ENCODE measurements around the gene TIAL1. TPM values are rescaled to one million over a fixed set of nuclear protein-coding genes. Genes with fewer than 3 reads are reported as not detected.

The TIAL1 gene
- total RNA-seq, 1 experiment from 2014 or later: 220 TPM

GRCh38 chr10:119538632-119539358 lies 58.0 kb downstream of the TIAL1 start (continued):
- 0 out of 2 replicates have a peak, but pooled peaks have one; percentile 17 for TF ChIP-seq RAD21 (IDR thresholded peaks at IDR 0.05; ENCODE audit: low read depth)

- Histone ChIP-seq H3K9ac (ENCODE audit: low read length) (no peak overlapping the region), H2AFZ (ENCODE audit: low read depth, low read length, poor library complexity, severe bottlenecking) (no peak overlapping the region), H3K4me3 (replicated peaks in 1 of 2; ENCODE audit: low read depth in 1 of 2, low read length in 2 of 2) (no peak overlapping the region), H3K4me1 (ENCODE audit: control insufficient read depth in 1 of 2, insufficient read depth in 2 of 2, low read length in 2 of 2) (peaks cover 13 to 31% of the 10 kb centered on the region in 2 experiments), H3K27me3 (ENCODE audit: insufficient read depth, low read length) (no peaks in the 10 kb centered on the region), H3K79me2 (ENCODE audit: insufficient read depth, low read length) (peaks cover 88% of the 10 kb centered on the region), H3K27ac (ENCODE audit: low read depth, low read length) (no peak overlapping the region), H3K9me2 (ENCODE audit: insufficient read depth) (no peaks in the 10 kb centered on the region), H3K36me3 (ENCODE audit: control insufficient read depth in 1 of 2, insufficient read depth in 2 of 2, low read length in 2 of 2) (peaks cover 0 to 4% of the 10 kb centered on the region in 2 experiments; a peak in 1 of 4 replicates), H3K9me3 (ENCODE audit: control insufficient read depth in 1 of 2, insufficient read depth in 1 of 2, low read depth in 1 of 2, low read length in 2 of 2) (no peaks in the 10 kb centered on the region), H4K20me1 (ENCODE audit: insufficient read depth) (no peaks in the 10 kb centered on the region), H3K4me2 (ENCODE audit: low read length) (no peak overlapping the region)
- DNase-seq (ENCODE audit: low read depth, low spot score) (no peak), ATAC-seq (no peak)
- no peak for TF ChIP-seq YY1 (IDR thresholded peaks at IDR 0.05; ENCODE audit: extremely low read depth, insufficient replicate concordance, low read depth, low read length)
- TF ChIP-seq POLR2A (IDR thresholded peaks at IDR 0.05; ENCODE audit: borderline replicate concordance, extremely low read depth, insufficient read depth, insufficient read length): no peak
- no peak for TF ChIP-seq ELF1 (IDR thresholded peaks at IDR 0.05; ENCODE audit: borderline replicate concordance, low read depth)
- TF ChIP-seq EZH2 (IDR thresholded peaks at IDR 0.05): no peak
- TF ChIP-seq RAD21 (IDR thresholded peaks at IDR 0.05; ENCODE audit: low read depth): no peak
- TF ChIP-seq SP1 (IDR thresholded peaks at IDR 0.05; ENCODE audit: low read depth): no peak
- intact Hi-C loops (cut with micrococcal nuclease): no loop called here
- ChIA-PET RAD21 (ENCODE audit: low non-redundant PET in 1 of 2, low total read pairs in 2 of 2, uncharacterized antibody in 2 of 2, unreplicated experiment in 2 of 2) (no interaction called here), CTCF (interaction anchor here (0.7 to 2.2 kb wide), 3 partner anchors 15 to 339 kb away, joined by 3 to 4 read pairs (median 3); partner anchors contain the start of gene GRK5), POLR2A (interaction anchor here (1.5 kb wide), 1 partner anchor 59 kb away, joined by 3 read pairs; the partner anchor contains the start of gene TIAL1)
- BruUV-seq (replicated peaks): no TSS peak
Measured at GRCh38 chr10:119537953-119538630, 58.7 kb downstream of the TIAL1 start.
